Measurements from ENCODE around the gene ORMDL2.

DNA sequence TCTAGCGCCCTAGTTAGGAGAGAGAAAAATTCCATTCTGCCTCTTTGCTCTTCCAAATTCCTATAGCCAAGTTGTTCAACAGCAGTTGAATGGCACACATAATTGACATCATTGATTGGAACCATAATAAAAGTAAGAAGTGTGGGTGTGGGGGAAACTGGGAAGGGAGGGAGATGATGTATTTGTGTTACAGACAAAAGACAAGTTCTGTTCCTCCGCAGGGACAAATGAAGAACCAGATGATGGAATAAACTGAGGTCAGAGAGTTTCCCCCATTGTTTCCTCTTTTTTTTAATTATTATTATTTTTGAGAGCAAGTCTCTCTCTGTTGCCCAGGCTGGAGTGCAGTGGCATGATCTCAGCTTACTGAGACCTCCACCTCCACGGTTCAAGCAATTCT is 40.0 kb upstream of the ORMDL2 start:
- TF ChIP-seq, protein P1, sequence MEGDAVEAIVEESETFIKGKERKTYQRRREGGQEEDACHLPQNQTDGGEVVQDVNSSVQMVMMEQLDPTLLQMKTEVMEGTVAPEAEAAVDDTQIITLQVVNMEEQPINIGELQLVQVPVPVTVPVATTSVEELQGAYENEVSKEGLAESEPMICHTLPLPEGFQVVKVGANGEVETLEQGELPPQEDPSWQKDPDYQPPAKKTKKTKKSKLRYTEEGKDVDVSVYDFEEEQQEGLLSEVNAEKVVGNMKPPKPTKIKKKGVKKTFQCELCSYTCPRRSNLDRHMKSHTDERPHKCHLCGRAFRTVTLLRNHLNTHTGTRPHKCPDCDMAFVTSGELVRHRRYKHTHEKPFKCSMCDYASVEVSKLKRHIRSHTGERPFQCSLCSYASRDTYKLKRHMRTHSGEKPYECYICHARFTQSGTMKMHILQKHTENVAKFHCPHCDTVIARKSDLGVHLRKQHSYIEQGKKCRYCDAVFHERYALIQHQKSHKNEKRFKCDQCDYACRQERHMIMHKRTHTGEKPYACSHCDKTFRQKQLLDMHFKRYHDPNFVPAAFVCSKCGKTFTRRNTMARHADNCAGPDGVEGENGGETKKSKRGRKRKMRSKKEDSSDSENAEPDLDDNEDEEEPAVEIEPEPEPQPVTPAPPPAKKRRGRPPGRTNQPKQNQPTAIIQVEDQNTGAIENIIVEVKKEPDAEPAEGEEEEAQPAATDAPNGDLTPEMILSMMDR (IDR thresholded peaks at IDR 0.05; ENCODE audit: poor library complexity): no peak
- TF ChIP-seq EZH2 (IDR thresholded peaks at IDR 0.05; ENCODE audit: borderline replicate concordance): no peak

All from hepatocyte (in vitro differentiated cells).